ENCODE measurements around the gene EPOP. TPM values are rescaled to one million over a fixed set of nuclear protein-coding genes. Genes with fewer than 3 reads are reported as not detected.

The EPOP gene
- total and polyA plus RNA-seq, 3 donors from 2014 or later: 16.8 to 19.4 (median 18.6) TPM

DNA sequence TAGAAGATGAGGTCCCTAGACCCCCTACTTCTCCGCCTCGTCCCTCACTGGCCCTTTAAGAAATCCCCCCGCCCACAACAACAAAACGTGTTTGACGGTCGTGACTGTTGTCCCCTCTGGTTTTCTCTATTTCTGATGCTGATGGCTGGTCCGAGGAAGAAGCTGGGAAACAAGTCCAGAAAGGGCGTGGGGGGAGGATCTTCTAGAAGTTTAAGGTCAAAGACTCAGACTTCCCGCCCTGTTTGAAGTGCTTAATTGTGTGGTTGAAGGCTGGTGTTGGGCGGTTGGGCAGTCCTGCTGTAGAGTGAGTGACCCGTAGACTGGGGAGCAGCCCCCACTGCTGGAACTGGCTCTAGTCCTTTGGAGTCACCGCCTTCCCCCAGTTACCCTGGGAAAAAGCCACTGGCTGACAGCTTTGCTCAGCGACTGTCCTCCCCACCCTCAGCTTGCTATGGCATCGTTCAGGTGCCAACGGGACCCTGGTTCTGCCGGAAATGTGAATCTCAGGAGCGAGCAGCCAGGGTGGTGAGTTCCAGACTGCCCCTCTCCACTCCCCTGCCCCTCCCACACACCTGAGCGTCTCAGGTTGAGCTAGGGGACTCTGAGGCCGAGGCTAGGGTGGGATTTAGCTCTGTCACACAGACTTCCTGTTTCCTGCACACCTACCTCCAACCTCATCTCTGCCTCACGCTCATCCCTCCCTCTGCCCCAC is 31.9 kb upstream of the EPOP start:
- WGBS, 2 donors: 11 to 13% methylated on average over 12 to 20 of the region's 20 CpGs
- Histone ChIP-seq H3K27ac (peak overlapping the region; percentile 88 to 98), H3K4me3 (peak overlapping the region; percentile 72 to 91), H3K4me1 (peaks cover 23% of the 10 kb centered on the region), H3K36me3 (ENCODE audit: low read depth, missing control alignments) (no peaks in the 10 kb centered on the region), H3K9me3 (no peaks in the 10 kb centered on the region), H3K27me3 (no peaks in the 10 kb centered on the region)
- DNase-seq: peak; percentile 68
- TF ChIP-seq POLR2A (IDR thresholded peaks at IDR 0.05): no peak
- TF ChIP-seq, protein P1, sequence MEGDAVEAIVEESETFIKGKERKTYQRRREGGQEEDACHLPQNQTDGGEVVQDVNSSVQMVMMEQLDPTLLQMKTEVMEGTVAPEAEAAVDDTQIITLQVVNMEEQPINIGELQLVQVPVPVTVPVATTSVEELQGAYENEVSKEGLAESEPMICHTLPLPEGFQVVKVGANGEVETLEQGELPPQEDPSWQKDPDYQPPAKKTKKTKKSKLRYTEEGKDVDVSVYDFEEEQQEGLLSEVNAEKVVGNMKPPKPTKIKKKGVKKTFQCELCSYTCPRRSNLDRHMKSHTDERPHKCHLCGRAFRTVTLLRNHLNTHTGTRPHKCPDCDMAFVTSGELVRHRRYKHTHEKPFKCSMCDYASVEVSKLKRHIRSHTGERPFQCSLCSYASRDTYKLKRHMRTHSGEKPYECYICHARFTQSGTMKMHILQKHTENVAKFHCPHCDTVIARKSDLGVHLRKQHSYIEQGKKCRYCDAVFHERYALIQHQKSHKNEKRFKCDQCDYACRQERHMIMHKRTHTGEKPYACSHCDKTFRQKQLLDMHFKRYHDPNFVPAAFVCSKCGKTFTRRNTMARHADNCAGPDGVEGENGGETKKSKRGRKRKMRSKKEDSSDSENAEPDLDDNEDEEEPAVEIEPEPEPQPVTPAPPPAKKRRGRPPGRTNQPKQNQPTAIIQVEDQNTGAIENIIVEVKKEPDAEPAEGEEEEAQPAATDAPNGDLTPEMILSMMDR (IDR thresholded peaks at IDR 0.05): no peak
- intact Hi-C loops (cut with DNase I; ENCODE audit: low total_unique reads): no loop called here

DNA sequence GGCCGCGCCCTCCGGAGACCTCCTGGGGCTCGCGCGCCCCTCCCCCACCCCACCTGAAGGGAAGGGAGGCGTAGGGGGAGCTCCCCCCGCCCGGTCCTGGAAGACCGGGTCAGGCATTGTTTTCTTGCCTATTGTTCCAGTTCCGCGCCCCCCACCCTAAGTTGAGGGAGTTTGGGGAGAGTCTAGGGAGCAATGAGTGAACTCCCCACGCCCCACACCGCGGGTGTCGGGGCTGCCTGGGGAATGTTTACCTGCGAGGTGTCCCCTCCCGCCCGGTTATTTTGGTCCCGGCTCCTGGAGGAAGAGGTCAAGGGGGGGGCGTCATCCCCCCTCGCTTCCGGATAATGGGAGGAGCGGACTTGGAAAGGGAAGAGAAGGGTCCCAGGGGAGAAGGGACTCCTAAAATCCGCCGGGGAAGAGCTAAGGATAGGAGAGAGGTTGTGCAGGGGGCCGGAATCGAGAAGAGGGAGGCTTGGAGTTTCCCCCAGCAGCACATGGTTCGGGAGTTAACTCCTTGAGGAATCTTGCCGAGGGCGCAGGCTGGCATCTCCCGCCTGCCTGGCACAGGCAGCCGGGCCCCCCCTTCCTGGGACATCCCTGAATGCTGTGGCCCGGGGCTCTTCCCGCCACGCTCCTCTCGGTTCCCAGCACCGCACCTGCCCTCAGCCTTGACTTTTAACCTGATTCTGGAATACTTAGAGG is 31.2 kb upstream of the EPOP start:
- Histone ChIP-seq H3K4me1 (peaks cover 30% of the 10 kb centered on the region), H3K27me3 (no peaks in the 10 kb centered on the region), H3K9me3 (no peaks in the 10 kb centered on the region), H3K27ac (peak overlapping the region; percentile 88 to 98), H3K4me3 (peak overlapping the region; percentile 72 to 91), H3K36me3 (ENCODE audit: low read depth, missing control alignments) (no peaks in the 10 kb centered on the region)
- intact Hi-C loops (cut with DNase I; ENCODE audit: low total_unique reads): no loop called here
- DNase-seq: peak; percentile 73
- WGBS, 2 donors: 0 to 2% methylated on average over 28 to 34 of the region's 38 CpGs
- TF ChIP-seq, protein P1 (IDR thresholded peaks at IDR 0.05): no peak
- TF ChIP-seq POLR2A (IDR thresholded peaks at IDR 0.05): no peak

DNA sequence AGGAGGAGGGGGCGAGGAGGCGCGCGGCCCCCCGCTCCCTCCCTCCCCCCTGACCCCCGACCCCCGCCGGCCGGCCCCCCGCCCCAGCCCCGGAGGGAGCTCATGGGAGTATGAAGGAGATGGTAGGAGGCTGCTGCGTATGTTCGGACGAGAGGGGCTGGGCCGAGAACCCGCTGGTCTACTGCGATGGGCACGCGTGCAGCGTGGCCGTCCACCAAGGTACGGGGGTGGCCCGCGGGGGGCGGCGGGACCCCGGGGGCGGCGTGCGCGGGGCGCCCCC is 30.7 kb upstream of the EPOP start:
- H3K27ac ChIP-seq: peak overlapping the region; percentile 88 to 98
- 0 to 1% methylated on average over 5 to 17 of the region's 32 CpGs for WGBS, 2 donors
- peaks cover 31% of the 10 kb centered on the region for H3K4me1 ChIP-seq
- TF ChIP-seq POLR2A (IDR thresholded peaks at IDR 0.05): no peak
- TF ChIP-seq, protein P1 (IDR thresholded peaks at IDR 0.05): no peak
- H3K27me3 ChIP-seq: no peaks in the 10 kb centered on the region
- H3K4me3 ChIP-seq: peak overlapping the region; percentile 72 to 91
- no peaks in the 10 kb centered on the region for H3K9me3 ChIP-seq
- no peaks in the 10 kb centered on the region for H3K36me3 ChIP-seq (ENCODE audit: low read depth, missing control alignments)
- intact Hi-C loops (cut with DNase I; ENCODE audit: low total_unique reads): no loop called here
- no peak for DNase-seq

DNA sequence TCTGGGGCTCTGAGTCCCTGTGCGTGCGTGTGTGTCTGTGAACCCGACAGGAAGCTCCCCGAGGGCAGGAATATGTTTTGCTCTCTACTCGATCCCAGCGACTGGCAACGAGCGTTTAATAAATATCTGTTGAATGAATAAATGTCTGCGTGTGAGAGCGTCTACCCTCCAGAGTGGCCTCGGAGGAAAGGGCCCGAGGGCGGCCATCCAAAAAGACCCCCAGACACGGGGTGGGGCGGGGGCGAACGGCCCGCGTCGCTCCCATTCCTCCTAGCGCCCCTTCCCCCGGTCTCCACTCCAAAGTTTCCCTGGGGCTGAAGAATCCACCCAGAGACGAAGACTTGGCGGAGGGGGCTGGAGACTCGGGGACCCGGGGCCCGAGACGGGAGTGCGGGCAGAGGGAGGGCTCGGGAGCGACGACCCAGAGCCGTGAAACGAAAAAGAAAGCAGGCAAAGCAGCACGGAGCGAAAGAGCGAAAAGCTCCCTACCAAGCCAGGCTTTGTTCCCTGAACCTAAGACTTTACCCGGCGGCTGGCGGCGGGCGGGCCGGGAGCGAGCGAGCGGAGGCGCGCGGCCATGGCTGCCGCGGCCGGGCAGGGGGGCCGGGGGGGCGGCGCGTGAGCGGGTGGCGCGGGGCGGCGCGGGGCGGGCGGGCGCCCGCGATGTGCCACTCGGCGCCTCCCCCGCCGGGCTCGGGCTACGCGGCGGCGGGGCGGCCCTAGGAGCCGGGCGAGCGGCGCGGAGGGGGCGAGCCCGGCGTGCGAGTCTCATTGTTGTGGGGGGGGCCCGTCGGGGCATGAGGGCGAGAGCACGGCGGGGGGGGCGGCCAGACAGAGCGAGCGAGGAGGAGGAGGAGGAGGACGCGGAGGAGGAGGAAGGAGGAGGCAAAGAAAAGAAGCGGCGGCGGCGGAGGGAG is 30.1 kb upstream of the EPOP start, which contains the start of gene MLLT6:
Gene MLLT6 (plus strand): TSS at position 668 of the 917 bp plus-strand sequence. CDS start 360 bp downstream, outside the sequence.
- intact Hi-C loops (cut with DNase I; ENCODE audit: low total_unique reads): no loop called here
- 1% methylated on average over 29 to 68 of the region's 100 CpGs for WGBS, 2 donors
- Histone ChIP-seq H3K27ac (peak within 1 kb of the TSS; percentile 88 to 98), H3K4me3 (peak within 1 kb of the TSS; percentile 72 to 91), H3K36me3 (ENCODE audit: low read depth, missing control alignments) (no peaks in the 10 kb centered on the region), H3K9me3 (no peaks in the 10 kb centered on the region), H3K4me1 (peaks cover 31% of the 10 kb centered on the region), H3K27me3 (no peaks in the 10 kb centered on the region)
- TF ChIP-seq, protein P1 (IDR thresholded peaks at IDR 0.05): no peak
- no peak for TF ChIP-seq POLR2A (IDR thresholded peaks at IDR 0.05)
- peak; percentile 88 for DNase-seq
